Stimulated activated CD4-positive, alpha-beta T cell treated with anti-CD3 and anti-CD28 coated beads, Interleukin-12 subunit alpha, Interleukin-12 subunit beta, amount 100 ng/mL, for 4 hours (primary cell): Measurements from ENCODE around the gene VKORC1L1.
"Not testable (repeated sequence)": the region's sequence is repeated elsewhere in the genome, so short reads cannot be mapped to it uniquely, and the experiment has no call there.

Source experiments
- DNase-seq: peaks from one replicate; pipeline ENCODE4 v3.0.0-alpha.2; 2020

VKORC1L1 gene

DNA sequence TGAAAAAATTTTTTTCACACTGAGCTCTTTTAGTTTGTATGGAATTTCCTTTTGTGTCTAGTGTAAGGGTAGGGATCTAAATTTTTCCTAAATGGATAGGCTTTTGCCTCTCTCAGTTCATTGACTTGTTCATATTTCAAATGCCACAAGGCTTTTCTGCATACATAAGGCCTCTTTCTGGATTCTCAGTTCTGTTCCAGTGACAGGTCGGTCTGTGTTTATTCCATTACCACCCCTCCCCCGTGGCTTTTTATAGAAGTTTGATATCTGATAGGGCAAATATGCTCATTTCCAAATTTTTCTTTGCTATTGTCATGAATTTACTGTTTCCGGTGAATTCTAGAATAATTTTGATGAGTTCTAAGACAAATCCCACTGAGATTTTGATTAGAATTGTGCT, 12.7 kb downstream of the VKORC1L1 start:
- not testable (repeated sequence) for DNase-seq

GRCh38 chr7:65888434-65889156, 15.7 kb downstream of the VKORC1L1 start:
- DNase-seq: not testable (repeated sequence)

DNA sequence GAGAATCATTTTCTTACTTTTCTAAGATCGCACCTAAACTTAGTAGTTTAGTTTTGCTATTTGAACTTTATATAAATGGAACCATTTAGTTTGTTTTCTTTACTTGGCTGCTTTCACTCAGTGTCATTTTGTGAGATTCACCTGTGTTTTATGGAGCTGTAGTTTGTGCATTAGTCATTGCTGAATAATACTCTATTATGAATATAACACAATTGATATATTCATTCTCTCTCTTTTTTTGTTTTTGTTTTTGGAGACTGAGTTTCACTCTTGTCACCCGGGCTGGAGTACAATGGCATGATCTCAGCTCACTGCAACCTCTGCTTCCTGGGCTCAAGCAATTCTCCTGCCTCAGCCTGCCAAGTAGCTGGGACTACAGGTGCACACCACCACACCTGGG, 16.8 kb downstream of the VKORC1L1 start:
- not testable (repeated sequence) for DNase-seq

GRCh38 chr7:65892161-65892560, 19.3 kb downstream of the VKORC1L1 start:
- no peak for DNase-seq

DNA sequence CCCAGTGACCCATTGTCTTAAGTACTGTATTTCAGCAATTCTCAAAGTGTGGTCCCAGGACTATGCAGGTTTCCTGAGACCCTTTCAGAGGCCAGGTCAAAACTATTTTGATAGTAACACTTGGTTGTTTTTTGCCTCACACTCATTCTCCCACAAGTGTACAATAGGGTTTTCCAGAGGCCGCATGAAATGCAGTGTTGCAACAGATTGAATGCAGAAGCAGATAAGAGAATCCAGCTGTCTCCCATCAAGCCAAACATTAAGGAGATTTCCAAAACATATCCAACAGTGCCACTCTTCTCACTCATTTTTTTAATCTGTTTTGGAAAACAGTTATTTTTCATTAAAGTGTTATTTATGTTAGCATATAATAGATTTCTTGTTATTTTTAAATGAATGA, 20.0 kb downstream of the VKORC1L1 start:
- DNase-seq: no peak

- DNase-seq: no peak
These were observed 23.5 kb downstream of the VKORC1L1 start for GRCh38 chr7:65896279-65896870.

DNA sequence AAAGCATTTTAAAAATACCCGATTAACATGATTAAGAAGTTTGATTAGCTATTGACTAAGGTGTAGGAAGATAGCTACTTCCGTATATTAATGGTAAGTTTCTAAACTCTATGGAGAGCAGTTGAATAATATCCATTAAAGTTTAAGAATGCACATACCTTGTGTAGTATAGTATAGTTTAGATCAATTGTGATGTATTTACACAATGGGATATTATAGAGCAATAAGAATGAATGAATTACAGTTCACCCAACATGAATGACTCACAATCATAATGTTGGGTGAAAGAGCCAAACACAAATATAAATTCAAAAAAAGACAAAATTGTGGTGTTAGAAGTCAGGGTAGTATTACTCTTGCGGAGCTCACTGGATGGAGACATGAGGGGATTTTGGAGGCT, 24.4 kb downstream of the VKORC1L1 start:
- not testable (repeated sequence) for DNase-seq

GRCh38 chr7:65898677-65899447, 26.0 kb downstream of the VKORC1L1 start:
- not testable (repeated sequence) for DNase-seq

DNA sequence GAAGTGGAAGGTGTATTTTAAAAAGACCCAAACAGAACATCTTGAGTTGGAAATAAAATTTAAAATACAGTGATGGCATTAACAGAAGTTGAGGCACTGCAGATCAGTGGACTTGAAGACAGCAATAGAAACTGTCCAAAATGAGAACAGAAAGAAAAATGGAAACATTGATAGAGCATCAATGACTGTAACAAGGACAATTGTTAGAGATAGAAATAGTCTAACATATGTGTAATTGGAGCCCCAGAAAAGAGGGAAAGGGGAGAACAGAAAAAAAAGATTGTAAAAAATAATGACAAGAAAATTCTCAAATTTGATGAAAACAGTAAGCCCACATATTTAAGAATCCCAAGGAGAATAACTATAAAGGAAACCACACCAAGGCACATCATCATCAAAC, 29.4 kb downstream of the VKORC1L1 start:
- no peak for DNase-seq

DNA sequence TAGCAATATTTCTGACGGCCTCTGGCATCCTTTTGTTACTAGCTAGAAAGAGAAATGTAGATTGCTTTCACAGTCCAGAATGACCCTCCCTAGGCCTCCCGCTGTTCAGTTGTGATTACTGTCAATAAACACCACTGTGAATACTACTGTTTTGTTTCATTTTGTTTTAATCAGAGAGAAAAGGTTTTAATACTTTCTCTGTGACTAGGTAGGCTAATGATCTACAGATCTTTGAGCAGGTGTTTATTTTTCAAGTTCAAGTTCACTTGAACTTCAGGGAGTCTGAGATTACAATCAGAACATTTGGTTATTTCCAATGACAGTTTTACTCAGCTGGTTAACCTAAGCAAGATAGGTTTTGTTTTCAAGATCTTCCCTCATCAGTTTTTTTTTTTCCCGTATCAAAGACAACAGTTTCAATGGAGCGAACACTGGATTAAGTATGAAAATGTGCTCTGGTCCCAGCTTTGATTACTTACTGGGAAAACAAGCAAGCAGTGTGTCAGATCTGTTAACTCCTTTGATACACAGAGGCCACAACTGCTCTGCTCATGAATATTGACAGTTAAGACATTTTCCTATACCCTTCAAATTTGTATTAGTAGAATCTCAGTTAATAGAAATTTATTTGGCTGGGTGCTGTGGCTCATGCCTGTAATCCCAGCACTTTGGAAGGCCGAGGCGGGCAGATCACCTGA, 34.8 kb downstream of the VKORC1L1 start:
- DNase-seq: no peak

- DNase-seq: no peak
These were observed 37.4 kb downstream of the VKORC1L1 start for GRCh38 chr7:65910237-65910636.

DNA sequence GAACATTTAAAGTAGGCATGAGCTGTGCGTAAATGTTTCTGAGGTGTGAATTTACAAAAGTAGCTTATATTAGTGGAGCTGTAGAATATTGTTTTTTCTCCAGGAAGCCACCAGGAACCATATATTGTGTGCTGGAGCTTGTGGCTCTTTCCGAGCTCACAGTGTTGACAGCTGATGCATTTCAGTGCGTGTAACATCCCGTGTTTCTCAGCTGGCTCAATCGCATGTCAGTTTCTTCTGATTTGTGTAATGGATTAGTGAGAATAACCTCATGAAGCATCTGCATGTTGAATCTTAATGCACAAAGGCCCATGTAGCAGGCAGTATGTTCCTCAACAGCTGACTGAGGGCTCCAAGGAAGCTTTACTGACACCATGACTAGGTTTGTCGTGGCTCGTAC, 39.4 kb downstream of the VKORC1L1 start:
- no peak for DNase-seq

- DNase-seq: no peak
These were observed 43.2 kb downstream of the VKORC1L1 start for GRCh38 chr7:65915921-65916657.

GRCh38 chr7:65923316-65923715, 50.4 kb downstream of the VKORC1L1 start:
- DNase-seq: no peak

- no peak for DNase-seq
These were observed 51.3 kb downstream of the VKORC1L1 start for GRCh38 chr7:65924193-65924592.

GRCh38 chr7:65925040-65925439, 52.2 kb downstream of the VKORC1L1 start:
- DNase-seq: no peak

DNA sequence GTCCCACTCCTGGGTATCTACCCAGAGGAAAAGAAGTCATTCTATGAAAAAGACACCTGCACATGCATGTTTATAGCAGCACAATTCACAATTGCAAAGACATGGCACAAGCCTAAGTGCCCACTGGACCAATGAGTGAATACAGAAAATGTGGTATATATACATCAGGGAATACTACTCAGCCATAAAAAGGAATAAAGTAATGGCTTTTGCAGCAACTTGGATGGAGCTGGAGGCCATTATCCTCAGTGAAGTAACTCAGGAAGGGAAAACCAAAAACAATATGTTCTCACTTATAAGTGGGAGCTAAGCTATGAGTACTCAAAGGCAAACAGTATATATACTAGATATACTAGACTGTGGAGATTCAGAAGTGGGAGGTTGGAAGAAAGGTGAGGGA, 53.7 kb downstream of the VKORC1L1 start:
- DNase-seq: no peak

DNA sequence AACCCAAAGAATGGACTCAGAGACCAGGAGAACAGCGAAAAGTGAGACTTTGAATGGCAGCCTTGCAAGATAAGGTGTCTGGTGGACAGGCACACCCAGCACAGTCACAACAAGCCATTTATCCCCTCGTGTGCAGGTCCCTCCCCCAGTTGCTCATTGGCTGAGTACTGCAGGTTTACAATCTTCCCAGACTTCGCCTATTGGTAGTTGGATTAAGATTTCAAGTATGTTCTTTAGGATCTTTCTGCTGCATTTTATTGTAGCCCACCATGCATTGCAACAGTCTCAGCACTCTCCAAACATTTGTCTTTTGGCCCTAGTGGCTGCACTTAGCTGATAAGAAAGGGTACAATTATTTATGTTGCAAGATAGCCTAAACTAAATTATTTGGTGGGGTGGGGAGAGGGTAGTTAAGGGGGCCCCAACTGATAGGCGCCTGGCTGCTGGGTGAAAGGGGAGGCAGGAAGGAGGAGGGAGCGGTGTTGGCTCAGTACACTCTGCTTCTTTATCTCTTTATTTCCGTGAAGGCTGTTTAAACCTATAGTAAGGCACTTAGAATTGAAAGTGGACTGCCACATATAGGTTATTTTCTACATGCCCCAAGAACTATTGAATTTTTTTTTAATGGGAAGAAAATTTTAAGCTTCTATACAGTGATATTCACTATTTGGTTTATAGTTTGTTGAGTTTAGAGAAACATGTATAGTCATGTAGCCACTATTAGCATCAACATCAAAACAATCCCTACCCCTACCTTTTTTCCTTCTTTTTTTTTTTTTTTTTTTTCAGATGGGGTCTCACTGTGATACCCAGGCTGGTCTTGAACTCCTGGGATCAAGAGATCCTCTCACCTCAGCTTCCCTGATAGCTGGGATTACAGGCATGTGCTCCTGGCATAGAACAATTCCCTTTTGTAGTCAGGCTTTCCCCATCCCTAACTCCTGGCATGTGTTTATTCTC, 54.9 kb downstream of the VKORC1L1 start:
- DNase-seq: no peak

- no peak for DNase-seq
These were observed 58.8 kb downstream of the VKORC1L1 start for GRCh38 chr7:65931685-65932084.

- DNase-seq: no peak
These were observed 64.4 kb downstream of the VKORC1L1 start for GRCh38 chr7:65937296-65937695.

- DNase-seq: no peak
These were observed 65.5 kb downstream of the VKORC1L1 start for GRCh38 chr7:65938336-65938895.
